ENCODE data around the gene PKDREJ.
"Not testable (repeated sequence)": the region's sequence is repeated elsewhere in the genome, so short reads cannot be mapped to it uniquely, and the experiment has no call there.

Gene PKDREJ

DNA sequence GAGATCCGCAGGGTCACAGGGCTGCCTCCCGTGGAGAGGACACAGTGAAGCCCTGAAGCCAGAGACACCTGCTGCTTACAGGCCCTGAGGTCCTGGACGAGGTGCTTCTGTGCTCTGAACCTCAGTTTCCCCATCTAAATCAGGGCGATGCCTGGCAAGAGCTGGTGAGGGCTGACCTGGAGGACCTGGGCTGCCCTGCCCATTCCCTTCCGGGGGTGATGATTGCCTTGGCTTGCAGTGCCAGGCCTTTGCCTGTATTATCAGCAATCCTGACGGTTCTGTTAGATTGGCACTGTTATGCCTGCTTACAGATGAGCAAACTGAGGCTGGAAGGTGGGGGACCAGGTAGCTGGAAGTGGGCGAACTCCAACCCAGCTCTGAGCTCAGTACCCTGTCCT, 25.7 kb upstream of the PKDREJ start:
- no peak for DNase-seq (ENCODE audit: low spot score)

- no peak for DNase-seq (ENCODE audit: low spot score)
Measured at GRCh38 chr22:46287873-46288751, 25.0 kb upstream of the PKDREJ start.

GRCh38 chr22:46286941-46287872, 24.1 kb upstream of the PKDREJ start:
- no peak for DNase-seq (ENCODE audit: low spot score)

DNA sequence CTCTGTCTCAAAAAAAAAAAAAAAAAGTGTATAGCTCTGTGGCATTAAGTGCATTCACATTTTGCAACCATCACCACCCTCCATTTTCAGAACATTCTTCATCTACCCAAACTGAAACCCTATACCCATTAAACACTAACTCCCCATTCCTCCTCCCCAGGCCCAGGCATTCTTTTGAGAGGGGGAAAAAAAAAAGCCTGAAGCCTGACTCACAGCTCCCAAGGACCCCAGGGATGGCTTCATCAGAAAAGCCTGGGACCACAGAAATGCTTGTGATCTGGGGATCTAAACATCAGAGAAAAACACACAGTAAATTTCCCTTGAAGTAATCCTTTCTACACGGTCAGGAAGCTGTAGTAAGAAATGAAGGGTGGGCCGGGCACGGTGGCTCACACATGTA, 22.9 kb upstream of the PKDREJ start:
- no peak for DNase-seq (ENCODE audit: low spot score)

DNA sequence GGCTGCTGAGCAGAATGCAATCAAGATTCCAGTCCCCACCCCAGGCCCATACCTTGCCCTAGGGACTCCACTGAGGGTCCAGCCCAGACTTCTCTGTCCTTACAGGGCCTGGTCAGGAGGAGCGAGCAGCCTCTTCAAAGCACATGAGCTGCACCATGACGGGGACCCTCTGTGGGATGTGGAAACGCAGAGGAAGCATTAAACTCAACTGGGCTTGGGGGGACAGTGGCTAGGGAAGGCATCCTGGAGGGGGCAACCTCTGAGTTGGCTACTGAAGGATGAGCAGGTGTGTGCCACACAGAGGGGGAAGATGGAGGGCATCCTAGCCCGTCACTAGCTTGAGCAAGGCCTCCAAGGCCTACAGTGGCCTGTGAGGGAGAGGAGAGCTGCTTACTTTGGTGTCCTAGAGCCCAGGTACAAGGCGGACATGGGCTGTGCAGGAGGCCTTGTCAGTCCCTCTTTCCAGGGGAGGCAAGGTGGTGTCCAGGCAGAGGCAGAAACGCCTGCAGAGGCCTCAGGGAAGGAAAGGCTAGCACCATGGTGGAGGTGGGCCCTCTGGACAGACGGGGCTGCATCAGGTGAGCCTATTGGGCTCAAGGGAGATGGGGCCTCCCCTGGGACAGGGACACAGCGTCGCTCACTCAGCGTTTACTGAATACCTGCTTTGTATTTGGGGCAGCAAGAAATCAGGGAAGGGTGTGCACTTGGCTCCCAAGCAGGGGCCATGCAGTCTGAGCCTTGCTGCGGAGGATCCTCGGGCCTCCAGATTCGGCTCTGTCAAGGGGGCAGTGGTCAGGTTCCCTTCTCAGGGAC, 18.9 kb upstream of the PKDREJ start:
- no peak for DNase-seq (ENCODE audit: low spot score)

GRCh38 chr22:46280999-46281623, 18.0 kb upstream of the PKDREJ start:
- DNase-seq (ENCODE audit: low spot score), result no peak

- no peak for DNase-seq (ENCODE audit: low spot score)
Measured at GRCh38 chr22:46280063-46280817, 17.1 kb upstream of the PKDREJ start.

DNA sequence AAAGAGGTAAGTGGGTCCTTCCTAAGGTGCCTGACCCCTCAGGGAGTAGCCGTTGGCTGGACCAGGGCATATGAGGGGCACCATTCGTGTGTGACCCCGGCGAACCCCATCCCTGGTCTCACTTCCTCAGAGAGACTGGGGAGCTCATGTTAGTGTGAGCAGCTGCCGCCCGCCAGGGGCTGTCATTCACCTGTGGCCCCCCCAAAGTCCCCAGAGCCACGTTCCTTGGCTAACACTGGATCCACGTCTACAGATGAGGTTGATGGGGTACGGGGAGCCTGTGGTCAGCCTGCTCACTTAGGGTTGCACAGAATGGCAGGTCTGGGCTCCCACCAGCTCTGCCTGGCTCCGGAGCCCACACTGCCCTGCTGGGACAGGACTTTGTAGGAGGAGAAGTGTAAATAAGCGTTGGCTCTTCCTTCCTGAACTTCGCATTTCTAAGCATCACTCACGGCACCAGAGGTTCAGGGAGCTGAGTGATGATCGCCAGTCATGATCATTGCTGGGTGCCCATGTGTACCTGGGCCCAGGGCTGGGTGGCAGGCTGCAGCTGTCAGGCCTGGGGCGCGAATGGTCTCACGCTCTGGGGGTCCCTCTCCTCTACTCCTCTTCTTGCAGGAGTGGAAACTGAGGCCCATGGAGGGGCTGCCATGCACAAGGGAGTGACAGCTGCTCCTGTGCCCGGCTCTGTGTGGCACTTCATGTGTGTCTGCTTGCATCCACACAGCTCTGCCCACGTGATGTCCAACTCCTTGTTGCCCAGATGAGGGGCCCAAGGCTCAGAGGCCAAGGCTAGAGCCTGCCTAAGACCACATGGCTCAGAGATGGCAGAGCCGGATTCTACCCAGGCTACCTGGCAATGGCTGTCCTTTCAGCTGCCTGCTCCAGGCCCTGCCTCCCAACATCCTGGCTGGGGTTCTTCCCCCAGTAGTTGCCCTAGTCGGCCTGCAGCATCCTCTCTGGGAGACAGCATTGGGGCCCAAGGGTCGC, 15.8 kb upstream of the PKDREJ start:
- no peak for DNase-seq (ENCODE audit: low spot score)

DNA sequence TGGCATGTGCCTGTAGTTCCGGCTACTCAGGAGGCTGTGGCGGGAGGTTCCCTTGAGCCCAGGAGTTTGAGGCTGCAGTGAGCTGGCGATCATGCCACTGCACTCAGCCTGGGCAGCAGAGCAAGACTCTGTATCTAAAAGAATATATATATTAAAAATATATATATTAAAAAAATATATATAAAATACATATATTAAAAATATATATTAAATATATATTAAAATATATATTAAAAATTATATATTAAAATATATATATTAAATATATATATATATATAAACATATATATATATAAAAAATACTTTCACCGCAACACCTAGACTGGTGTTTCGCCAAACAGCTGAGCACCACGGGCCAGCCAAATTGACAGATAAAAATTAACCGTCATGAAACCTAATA, 13.4 kb upstream of the PKDREJ start:
- DNase-seq (ENCODE audit: low spot score), result no peak

- no peak for DNase-seq (ENCODE audit: low spot score)
Measured at GRCh38 chr22:46275455-46276122, 12.4 kb upstream of the PKDREJ start.

DNA sequence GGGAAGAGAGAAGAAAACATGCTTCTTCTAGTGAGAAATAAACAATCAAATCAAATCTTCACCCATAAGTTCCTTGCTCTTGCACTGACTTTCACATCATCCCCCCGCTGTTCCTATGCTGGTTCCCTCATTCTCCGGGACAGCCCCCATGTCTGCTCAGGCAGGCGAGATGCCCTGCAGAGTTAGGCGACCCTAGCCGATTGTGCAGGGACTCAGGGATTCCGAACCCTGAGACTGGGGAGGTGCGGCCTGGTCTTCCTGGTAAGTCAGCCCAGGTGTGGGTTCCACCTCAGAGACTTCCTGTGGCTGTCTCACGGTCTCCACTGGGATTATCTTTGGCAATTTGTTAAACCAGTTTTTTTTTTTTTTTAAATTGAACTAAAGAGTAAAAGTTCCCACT, 11.2 kb upstream of the PKDREJ start:
- no peak for DNase-seq (ENCODE audit: low spot score)

GRCh38 chr22:46273432-46274148, 10.4 kb upstream of the PKDREJ start:
- no peak for DNase-seq (ENCODE audit: low spot score)

DNA sequence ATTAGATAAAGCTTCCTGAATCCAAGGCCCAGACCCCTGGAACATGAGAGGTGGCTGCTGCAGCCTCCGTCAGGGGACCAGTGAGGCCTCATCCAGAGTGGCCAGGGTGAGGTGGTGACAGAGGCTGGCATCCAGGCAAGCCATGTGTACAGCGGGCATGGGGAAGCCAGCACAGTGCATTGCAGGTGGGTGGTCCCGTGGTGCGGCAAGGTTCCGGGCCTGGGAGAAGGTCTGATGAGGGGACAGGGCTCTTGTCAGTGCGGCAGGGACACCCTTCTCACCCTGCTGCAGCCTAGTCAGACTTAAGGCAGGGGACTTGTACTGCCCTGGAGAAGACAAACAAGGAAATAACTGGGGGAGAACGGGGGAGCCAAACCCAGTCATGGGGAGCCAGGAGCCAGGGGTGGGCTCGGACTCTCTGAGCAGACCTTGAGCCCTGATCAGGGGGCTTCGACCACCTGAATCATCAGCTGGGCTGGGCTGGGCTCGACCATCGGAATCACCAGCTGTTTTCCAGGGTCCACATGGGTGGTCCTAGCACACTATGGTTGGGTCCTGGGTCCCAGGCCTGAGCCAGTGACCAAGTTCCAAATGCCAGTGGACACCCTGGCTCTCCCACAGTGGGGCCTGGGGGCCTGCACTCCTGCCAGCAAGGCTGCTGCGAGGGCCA, 9.8 kb upstream of the PKDREJ start:
- no peak for DNase-seq (ENCODE audit: low spot score)

DNA sequence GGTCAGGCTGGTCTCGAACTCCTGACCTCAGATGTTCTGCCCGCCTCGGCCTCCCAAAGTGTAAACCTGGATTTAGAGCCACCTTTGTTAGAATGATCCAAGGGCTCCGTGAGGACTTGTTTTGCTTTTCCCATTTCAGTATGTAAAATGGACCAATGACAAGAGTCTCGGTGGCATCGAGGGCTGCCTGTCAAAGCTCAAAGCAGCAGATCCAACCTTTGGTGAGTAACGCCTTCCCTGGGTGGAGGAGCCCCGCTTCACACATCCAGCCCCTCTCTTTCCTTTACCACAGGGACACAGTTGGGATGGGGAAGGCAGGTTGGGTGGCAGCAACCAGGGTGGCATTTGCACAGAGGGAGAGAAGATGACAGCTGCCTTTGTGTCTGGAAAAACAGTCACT, 9.1 kb upstream of the PKDREJ start:
- DNase-seq (ENCODE audit: low spot score), result no peak

- no peak for DNase-seq (ENCODE audit: low spot score)
Measured at GRCh38 chr22:46269564-46269963, 6.4 kb upstream of the PKDREJ start.

DNA sequence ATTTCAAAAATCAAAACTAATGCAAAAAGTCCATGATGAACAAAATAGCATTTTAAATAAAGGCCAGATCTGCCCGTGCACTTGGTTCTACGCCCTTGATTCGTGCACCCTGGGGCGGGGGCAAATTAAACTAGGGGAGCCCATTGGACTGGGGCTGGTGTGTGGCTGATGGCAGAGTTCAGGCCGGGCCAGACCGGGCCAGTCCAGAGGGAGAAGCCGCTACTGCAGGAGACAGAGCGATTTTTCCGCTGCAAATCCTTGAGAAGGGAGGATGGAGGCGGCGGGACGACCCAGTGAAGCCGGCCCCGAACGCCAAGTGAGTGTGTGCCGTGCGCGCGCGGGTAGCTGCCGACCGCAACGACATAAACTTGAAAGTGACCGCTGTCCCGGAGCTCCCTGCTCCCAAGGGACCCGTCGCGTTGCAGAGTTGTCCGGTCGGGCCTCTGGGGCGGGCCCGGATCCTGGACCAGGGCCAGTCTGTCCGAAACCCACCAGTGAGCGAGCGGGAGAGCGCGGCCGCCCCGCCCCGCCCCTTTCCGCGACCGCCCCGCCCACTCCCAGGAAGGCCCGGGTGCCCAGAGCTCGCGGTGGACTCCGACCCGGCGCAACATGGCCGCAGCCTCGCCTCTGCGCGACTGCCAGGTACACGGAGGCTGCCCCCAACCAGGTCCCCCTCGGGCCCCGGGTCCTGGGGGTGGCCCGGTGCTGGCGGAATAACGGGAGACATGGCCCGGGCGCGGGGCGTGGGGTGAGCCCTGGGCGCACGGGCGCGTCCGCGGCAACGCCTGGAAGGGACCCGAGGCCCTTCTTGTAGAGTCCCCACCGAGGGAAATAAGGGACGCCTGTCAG, 4.5 kb upstream of the PKDREJ start, which contains the start of gene TTC38:
Gene TTC38, plus strand, starts transcription at position 578 of the 849 bp plus-strand sequence. Its CDS starts 32 bp downstream, at position 610.
- peak; percentile 99 for DNase-seq (ENCODE audit: low spot score)

- DNase-seq (ENCODE audit: low spot score), result not testable (repeated sequence)
Measured at GRCh38 chr22:46265627-46266026, 2.5 kb upstream of the PKDREJ start.
